ENCODE measurements around the gene STXBP5. TPM values are rescaled to one million over a fixed set of nuclear protein-coding genes. Genes with fewer than 3 reads are reported as not detected.

STXBP5 gene
- total RNA-seq, 2 donors from 2014 or later: 45.8 to 52.3 TPM

DNA sequence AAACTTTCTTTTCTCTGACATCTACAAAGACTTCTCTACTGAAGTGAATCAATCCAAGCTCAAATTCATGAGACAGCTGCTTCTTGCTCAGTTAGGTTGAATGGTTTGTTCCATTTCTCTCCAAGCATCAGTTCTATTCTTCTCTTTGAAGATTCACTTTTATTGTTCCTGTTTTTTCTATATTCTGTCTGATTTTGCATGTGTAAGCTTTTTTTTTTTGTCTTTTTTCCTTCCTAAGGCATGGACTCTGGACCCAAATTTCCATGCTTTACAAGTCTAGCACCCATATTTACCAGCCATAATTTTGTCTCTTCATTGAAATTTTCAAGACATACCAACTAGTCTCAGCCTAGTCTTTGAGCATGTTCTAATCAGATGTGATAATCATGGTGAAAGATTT, 25.9 kb upstream of the STXBP5 start:
- no peak for DNase-seq
- TF ChIP-seq, protein P1, sequence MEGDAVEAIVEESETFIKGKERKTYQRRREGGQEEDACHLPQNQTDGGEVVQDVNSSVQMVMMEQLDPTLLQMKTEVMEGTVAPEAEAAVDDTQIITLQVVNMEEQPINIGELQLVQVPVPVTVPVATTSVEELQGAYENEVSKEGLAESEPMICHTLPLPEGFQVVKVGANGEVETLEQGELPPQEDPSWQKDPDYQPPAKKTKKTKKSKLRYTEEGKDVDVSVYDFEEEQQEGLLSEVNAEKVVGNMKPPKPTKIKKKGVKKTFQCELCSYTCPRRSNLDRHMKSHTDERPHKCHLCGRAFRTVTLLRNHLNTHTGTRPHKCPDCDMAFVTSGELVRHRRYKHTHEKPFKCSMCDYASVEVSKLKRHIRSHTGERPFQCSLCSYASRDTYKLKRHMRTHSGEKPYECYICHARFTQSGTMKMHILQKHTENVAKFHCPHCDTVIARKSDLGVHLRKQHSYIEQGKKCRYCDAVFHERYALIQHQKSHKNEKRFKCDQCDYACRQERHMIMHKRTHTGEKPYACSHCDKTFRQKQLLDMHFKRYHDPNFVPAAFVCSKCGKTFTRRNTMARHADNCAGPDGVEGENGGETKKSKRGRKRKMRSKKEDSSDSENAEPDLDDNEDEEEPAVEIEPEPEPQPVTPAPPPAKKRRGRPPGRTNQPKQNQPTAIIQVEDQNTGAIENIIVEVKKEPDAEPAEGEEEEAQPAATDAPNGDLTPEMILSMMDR (IDR thresholded peaks at IDR 0.05): no peak
- no peaks in the 10 kb centered on the region for H3K9me3 ChIP-seq
- no peak overlapping the region for H3K9ac ChIP-seq (ENCODE audit: low read depth in 2 of 2, low read length in 2 of 2)
- H3K4me1 ChIP-seq: no peaks in the 10 kb centered on the region
- no peaks in the 10 kb centered on the region for H3K27me3 ChIP-seq
- no peak overlapping the region for H3K27ac ChIP-seq
- no peak overlapping the region for H3K4me3 ChIP-seq
- intact Hi-C loops (cut with DNase I): no loop called here
- no peaks in the 10 kb centered on the region for H3K36me3 ChIP-seq

DNA sequence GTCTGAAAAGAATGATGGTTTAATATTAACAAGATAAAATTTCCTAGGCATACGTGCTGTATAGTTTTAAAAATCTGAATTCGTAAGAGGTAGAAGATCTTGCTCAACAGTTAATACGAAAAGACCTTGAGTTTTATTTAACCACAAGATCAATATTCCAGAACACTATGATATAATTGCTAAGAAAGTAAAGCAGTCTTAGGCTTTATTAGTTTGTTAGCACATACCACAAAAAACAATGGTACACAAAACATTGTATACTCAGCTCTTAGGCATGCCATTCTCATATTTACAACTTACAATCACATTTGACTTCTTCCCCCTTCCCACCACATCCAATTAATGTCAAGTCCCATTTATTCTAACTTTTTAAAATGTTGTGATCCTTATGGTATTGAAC, 24.4 kb upstream of the STXBP5 start:
- Histone ChIP-seq H3K9ac (ENCODE audit: low read depth in 2 of 2, low read length in 2 of 2) (no peak overlapping the region), H3K9me3 (no peaks in the 10 kb centered on the region), H3K36me3 (no peaks in the 10 kb centered on the region), H3K4me3 (no peak overlapping the region), H3K27me3 (no peaks in the 10 kb centered on the region), H3K27ac (no peak overlapping the region), H3K4me1 (no peaks in the 10 kb centered on the region)
- TF ChIP-seq, protein P1 (IDR thresholded peaks at IDR 0.05): no peak
- DNase-seq: no peak
- intact Hi-C loops (cut with DNase I): no loop called here

DNA sequence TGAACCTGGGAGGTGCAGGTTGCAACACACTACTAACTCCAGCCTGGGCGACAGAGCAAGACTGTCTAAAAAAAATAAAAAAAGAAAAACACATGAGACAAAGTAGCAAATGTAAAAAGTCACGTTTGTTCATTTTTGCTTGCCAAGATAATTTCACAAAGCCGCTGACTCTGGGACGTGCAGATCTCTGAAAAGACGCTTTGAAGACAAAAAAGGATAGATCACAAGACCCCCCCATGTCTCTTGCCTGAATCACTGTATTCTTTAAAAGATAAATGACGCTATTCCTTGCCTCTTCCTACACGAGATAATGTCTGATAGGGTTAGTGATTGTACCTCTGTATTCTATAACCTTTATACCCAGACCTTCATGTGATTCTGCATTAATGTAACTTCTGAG, 23.3 kb upstream of the STXBP5 start:
- H3K27ac ChIP-seq: no peak overlapping the region
- H3K9ac ChIP-seq (ENCODE audit: low read depth in 2 of 2, low read length in 2 of 2): no peak overlapping the region
- no peaks in the 10 kb centered on the region for H3K9me3 ChIP-seq
- no peaks in the 10 kb centered on the region for H3K27me3 ChIP-seq
- H3K36me3 ChIP-seq: no peaks in the 10 kb centered on the region
- DNase-seq: no peak
- intact Hi-C loops (cut with DNase I): no loop called here
- H3K4me3 ChIP-seq: no peak overlapping the region
- TF ChIP-seq, protein P1 (IDR thresholded peaks at IDR 0.05): no peak
- H3K4me1 ChIP-seq: no peaks in the 10 kb centered on the region

DNA sequence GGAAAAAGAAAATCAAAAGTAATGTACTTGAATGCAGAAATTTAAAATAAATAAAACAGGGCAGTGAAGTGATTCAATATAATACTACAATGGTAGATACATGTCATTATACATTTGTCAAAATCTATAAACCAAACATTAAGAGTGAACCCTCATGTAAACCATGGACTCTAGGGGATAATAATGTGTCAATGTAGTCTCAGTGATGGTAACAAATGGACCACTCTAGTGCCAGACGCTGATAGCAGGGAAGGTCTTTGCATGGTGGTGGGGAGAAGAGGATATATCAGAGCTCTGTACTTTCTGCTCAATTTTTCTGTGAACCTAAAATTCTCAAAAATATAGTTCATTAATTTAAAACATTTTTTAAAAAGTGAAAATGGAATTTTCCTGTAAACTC, 19.8 kb upstream of the STXBP5 start:
- no peaks in the 10 kb centered on the region for H3K4me1 ChIP-seq
- intact Hi-C loops (cut with DNase I): no loop called here
- H3K36me3 ChIP-seq: no peaks in the 10 kb centered on the region
- no peaks in the 10 kb centered on the region for H3K9me3 ChIP-seq
- H3K9ac ChIP-seq (ENCODE audit: low read depth in 2 of 2, low read length in 2 of 2): no peak overlapping the region
- no peaks in the 10 kb centered on the region for H3K27me3 ChIP-seq
- TF ChIP-seq, protein P1 (IDR thresholded peaks at IDR 0.05): no peak
- no peak for DNase-seq
- no peak overlapping the region for H3K4me3 ChIP-seq
- no peak overlapping the region for H3K27ac ChIP-seq

DNA sequence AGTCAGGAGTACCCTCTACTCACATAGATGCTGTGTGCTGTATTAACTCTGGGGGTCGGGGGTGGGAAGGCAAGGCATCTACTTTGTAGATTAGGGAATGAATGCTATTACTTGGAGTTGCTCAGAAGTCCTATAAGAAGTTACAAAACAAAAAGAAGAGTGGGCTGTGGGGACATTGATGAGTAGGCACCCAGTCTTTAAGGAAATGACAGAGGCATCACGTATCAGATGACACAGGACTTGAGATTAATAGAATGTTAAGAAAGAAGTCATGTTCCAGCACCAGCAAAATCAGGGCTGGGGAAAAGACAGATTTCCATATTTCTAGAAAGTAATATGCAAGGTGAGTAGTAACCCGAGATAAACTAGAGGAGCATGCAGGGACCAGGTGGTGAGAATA, 19.0 kb upstream of the STXBP5 start:
- intact Hi-C loops (cut with DNase I): no loop called here
- no peak overlapping the region for H3K4me3 ChIP-seq
- TF ChIP-seq, protein P1 (IDR thresholded peaks at IDR 0.05): no peak
- H3K9me3 ChIP-seq: no peaks in the 10 kb centered on the region
- H3K9ac ChIP-seq (ENCODE audit: low read depth in 2 of 2, low read length in 2 of 2): no peak overlapping the region
- H3K4me1 ChIP-seq: no peaks in the 10 kb centered on the region
- no peaks in the 10 kb centered on the region for H3K36me3 ChIP-seq
- H3K27me3 ChIP-seq: no peaks in the 10 kb centered on the region
- DNase-seq: no peak
- H3K27ac ChIP-seq: no peak overlapping the region

DNA sequence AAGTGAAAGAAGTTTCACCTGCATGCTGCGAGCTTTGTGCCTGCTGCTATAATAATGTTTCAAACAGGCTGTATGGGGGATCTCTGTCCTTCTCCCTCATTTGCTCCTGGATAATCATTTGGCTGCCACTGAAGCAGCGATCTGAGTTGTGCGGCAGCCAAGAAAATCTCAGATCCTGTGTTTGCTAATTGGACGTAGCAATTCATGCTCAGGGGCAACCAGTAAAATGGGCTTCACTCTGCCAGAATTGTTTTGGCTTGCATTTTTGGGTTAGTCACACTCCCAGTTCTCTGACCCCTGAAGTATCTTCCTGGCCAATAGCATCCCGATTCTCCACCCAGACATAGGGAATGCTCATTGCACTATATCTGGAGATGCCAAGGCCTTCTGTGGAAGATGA, 13.7 kb upstream of the STXBP5 start:
- H3K36me3 ChIP-seq: no peaks in the 10 kb centered on the region
- TF ChIP-seq, protein P1 (IDR thresholded peaks at IDR 0.05): no peak
- no peaks in the 10 kb centered on the region for H3K27me3 ChIP-seq
- DNase-seq: no peak
- no peaks in the 10 kb centered on the region for H3K4me1 ChIP-seq
- H3K27ac ChIP-seq: no peak overlapping the region
- intact Hi-C loops (cut with DNase I): loop anchor here (10.0 kb wide), 1 partner anchor 336 kb away; no protein-coding TSS in a partner anchor
- no peak overlapping the region for H3K9ac ChIP-seq (ENCODE audit: low read depth in 2 of 2, low read length in 2 of 2)
- H3K4me3 ChIP-seq: no peak overlapping the region
- H3K9me3 ChIP-seq: no peaks in the 10 kb centered on the region

Measured in colonic mucosa (tissue), 4 donors.